ENCODE results near the gene GRIA3. TPM values are rescaled to one million over a fixed set of nuclear protein-coding genes. Genes with fewer than 3 reads are reported as not detected.

Gene GRIA3
- total RNA-seq, 1 donor from 2014 or later: 18.6 TPM

DNA sequence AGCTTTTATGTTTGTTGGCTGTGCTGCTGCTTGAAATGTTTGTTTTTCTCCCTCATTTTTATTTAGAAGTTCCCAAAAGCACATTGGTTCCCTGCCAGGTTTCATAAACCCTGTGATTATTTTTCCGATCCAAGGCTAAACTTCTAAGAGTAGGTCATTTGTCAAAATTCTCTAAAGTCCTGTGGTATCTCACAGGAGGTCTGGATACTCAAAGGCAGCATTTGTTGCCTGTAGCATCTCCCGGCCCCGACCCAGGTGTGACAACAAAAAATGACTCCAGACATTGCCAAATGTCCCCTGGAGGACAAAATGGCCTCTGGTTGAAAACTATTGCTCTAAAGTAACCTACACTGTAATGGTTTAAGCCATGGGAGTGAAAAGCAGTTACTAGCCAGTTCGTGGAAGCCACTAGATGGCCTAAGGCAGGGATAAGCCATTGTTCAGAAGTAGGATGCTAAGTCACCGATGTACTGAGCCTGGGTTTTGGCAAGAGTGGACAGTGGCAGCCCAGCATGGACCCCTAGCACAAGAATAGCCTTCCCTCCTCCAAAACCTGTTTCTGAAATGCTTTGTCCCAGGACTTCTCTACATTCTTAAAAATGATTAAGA, 292.6 kb downstream of the GRIA3 start:
- no peak overlapping the region for H3K4me3 Mint-ChIP-seq (ENCODE audit: unreplicated experiment)
- H3K4me1 Mint-ChIP-seq (ENCODE audit: low read depth, unreplicated experiment): peaks cover 6% of the 10 kb centered on the region
- Histone ChIP-seq H3K36me3 (ENCODE audit: insufficient read depth, low read length) (no peaks in the 10 kb centered on the region), H3K9ac (ENCODE audit: low read length) (no peak overlapping the region), H3K27ac (ENCODE audit: low read depth, low read length) (no peak overlapping the region), H4K20me1 (ENCODE audit: insufficient read depth, low read length) (no peaks in the 10 kb centered on the region), H2AFZ (ENCODE audit: low read depth, low read length) (no peak overlapping the region), H3K27me3 (ENCODE audit: insufficient read depth, low read length) (no peaks in the 10 kb centered on the region), H3K9me3 (ENCODE audit: insufficient read depth, low read depth, low read length) (no peaks in the 10 kb centered on the region), H3K79me2 (ENCODE audit: insufficient read depth, low read length) (no peaks in the 10 kb centered on the region), H3K4me3 (ENCODE audit: insufficient read depth, low read depth, low read length) (no peak overlapping the region), H3K4me2 (ENCODE audit: low read length) (no peak overlapping the region), H3K4me1 (ENCODE audit: insufficient read depth, low read length) (no peaks in the 10 kb centered on the region)
- DNase-seq (ENCODE audit: low read depth) (no peak), FAIRE-seq (peak; percentile 34)
- no peaks in the 10 kb centered on the region for H3K27me3 Mint-ChIP-seq (ENCODE audit: low read depth, unreplicated experiment)
- TF ChIP-seq, protein P1, sequence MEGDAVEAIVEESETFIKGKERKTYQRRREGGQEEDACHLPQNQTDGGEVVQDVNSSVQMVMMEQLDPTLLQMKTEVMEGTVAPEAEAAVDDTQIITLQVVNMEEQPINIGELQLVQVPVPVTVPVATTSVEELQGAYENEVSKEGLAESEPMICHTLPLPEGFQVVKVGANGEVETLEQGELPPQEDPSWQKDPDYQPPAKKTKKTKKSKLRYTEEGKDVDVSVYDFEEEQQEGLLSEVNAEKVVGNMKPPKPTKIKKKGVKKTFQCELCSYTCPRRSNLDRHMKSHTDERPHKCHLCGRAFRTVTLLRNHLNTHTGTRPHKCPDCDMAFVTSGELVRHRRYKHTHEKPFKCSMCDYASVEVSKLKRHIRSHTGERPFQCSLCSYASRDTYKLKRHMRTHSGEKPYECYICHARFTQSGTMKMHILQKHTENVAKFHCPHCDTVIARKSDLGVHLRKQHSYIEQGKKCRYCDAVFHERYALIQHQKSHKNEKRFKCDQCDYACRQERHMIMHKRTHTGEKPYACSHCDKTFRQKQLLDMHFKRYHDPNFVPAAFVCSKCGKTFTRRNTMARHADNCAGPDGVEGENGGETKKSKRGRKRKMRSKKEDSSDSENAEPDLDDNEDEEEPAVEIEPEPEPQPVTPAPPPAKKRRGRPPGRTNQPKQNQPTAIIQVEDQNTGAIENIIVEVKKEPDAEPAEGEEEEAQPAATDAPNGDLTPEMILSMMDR (IDR thresholded peaks at IDR 0.05; ENCODE audit: insufficient read depth, low read depth, low read length): no peak
- TF ChIP-seq EZH2 (IDR thresholded peaks at IDR 0.05; ENCODE audit: insufficient read depth, low read length): no peak
- H3K27ac Mint-ChIP-seq (ENCODE audit: unreplicated experiment): no peak overlapping the region
- no peaks in the 10 kb centered on the region for H3K9me3 Mint-ChIP-seq (ENCODE audit: unreplicated experiment)
- no peaks in the 10 kb centered on the region for H3K36me3 Mint-ChIP-seq (ENCODE audit: low read depth, unreplicated experiment)

DNA sequence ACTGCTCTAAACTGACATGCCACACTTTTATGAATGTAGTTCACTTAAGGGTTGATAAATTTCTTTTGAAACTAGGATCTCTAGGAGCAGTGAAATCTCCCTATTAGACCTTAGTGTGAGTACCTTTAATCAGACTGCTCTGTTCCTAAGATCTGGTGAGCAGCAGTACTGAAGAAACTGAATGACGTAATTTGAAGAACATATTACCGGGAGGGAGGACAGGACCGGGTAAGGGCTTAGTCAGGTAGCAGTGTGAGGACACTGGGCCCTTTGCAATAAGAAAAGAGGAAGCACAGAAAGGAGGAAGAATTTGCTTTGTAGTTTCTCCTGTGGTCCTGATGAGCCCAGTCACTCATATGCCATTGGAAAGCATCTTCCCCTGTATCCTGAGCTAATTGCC, 293.6 kb downstream of the GRIA3 start:
- H3K4me3 Mint-ChIP-seq (ENCODE audit: unreplicated experiment): no peak overlapping the region
- Histone ChIP-seq H3K36me3 (ENCODE audit: insufficient read depth, low read length) (no peaks in the 10 kb centered on the region), H3K9ac (ENCODE audit: low read length) (no peak overlapping the region), H3K27ac (ENCODE audit: low read depth, low read length) (no peak overlapping the region), H3K4me2 (ENCODE audit: low read length) (no peak overlapping the region), H4K20me1 (ENCODE audit: insufficient read depth, low read length) (no peaks in the 10 kb centered on the region), H3K27me3 (ENCODE audit: insufficient read depth, low read length) (no peaks in the 10 kb centered on the region), H3K4me1 (ENCODE audit: insufficient read depth, low read length) (no peaks in the 10 kb centered on the region), H3K79me2 (ENCODE audit: insufficient read depth, low read length) (no peaks in the 10 kb centered on the region), H2AFZ (ENCODE audit: low read depth, low read length) (no peak overlapping the region), H3K4me3 (ENCODE audit: insufficient read depth, low read depth, low read length) (no peak overlapping the region), H3K9me3 (ENCODE audit: insufficient read depth, low read depth, low read length) (no peaks in the 10 kb centered on the region)
- no peaks in the 10 kb centered on the region for H3K27me3 Mint-ChIP-seq (ENCODE audit: low read depth, unreplicated experiment)
- no peaks in the 10 kb centered on the region for H3K9me3 Mint-ChIP-seq (ENCODE audit: unreplicated experiment)
- no peak overlapping the region for H3K27ac Mint-ChIP-seq (ENCODE audit: unreplicated experiment)
- FAIRE-seq: peak; percentile 43
- DNase-seq (ENCODE audit: low read depth): no peak
- H3K36me3 Mint-ChIP-seq (ENCODE audit: low read depth, unreplicated experiment): no peaks in the 10 kb centered on the region
- TF ChIP-seq, protein P1 (IDR thresholded peaks at IDR 0.05; ENCODE audit: insufficient read depth, low read depth, low read length): no peak
- TF ChIP-seq EZH2 (IDR thresholded peaks at IDR 0.05; ENCODE audit: insufficient read depth, low read length): no peak
- peaks cover 6% of the 10 kb centered on the region for H3K4me1 Mint-ChIP-seq (ENCODE audit: low read depth, unreplicated experiment)
